ENCODE results near the gene SEMA3D.

GRCh38 chr7:85000735-85001350, 186.0 kb downstream of the SEMA3D start:
- TF ChIP-seq, protein P1, sequence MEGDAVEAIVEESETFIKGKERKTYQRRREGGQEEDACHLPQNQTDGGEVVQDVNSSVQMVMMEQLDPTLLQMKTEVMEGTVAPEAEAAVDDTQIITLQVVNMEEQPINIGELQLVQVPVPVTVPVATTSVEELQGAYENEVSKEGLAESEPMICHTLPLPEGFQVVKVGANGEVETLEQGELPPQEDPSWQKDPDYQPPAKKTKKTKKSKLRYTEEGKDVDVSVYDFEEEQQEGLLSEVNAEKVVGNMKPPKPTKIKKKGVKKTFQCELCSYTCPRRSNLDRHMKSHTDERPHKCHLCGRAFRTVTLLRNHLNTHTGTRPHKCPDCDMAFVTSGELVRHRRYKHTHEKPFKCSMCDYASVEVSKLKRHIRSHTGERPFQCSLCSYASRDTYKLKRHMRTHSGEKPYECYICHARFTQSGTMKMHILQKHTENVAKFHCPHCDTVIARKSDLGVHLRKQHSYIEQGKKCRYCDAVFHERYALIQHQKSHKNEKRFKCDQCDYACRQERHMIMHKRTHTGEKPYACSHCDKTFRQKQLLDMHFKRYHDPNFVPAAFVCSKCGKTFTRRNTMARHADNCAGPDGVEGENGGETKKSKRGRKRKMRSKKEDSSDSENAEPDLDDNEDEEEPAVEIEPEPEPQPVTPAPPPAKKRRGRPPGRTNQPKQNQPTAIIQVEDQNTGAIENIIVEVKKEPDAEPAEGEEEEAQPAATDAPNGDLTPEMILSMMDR (conservative IDR thresholded peaks at IDR 0.05) = no peak
- TF ChIP-seq EZH2 (IDR thresholded peaks at IDR 0.05; ENCODE audit: low read depth) = no peak
